ENCODE results near the gene PDSS2.

- TF ChIP-seq REST (IDR thresholded peaks at IDR 0.05; ENCODE audit: insufficient read depth in 1 of 2, low read depth in 2 of 2, low read length in 2 of 2) (no peak), POLR2AphosphoS5 (IDR thresholded peaks at IDR 0.05; ENCODE audit: low read depth, low read length) (no peak), TAF1 (IDR thresholded peaks at IDR 0.05; ENCODE audit: borderline replicate concordance, insufficient read depth, low read length) (no peak), SIN3A (IDR thresholded peaks at IDR 0.05; ENCODE audit: borderline replicate concordance, insufficient read depth, low read length) (no peak), FOXP2 (optimal IDR thresholded peaks at IDR 0.05; ENCODE audit: borderline replicate concordance, extremely low read depth, extremely low read length, insufficient read depth) (no peak)
Measured at GRCh38 chr6:107409942-107410341, 49.4 kb downstream of the PDSS2 start.

Measured in PFSK-1 (cell line).